TTC549 (cell line): ENCODE measurements around the gene RNF166.

Source experiments
- FAIRE-seq: peaks from 2 replicates; lab custom pipeline; 2012; peaks lifted over from hg19 to GRCh38; lab: Jason Lieb, UNC

Gene RNF166

GRCh38 chr16:88706965-88707826 lies 988 bp upstream of the RNF166 start:
- no peak for FAIRE-seq

GRCh38 chr16:88705801-88706228 lies 393 bp downstream of the RNF166 start:
- FAIRE-seq: no peak

- FAIRE-seq: no peak
Observed at GRCh38 chr16:88705076-88705684, 1.0 kb downstream of the RNF166 start.

GRCh38 chr16:88703486-88704309 lies 2.5 kb downstream of the RNF166 start:
- no peak for FAIRE-seq

- no peak for FAIRE-seq
Observed at GRCh38 chr16:88702371-88703210, 3.6 kb downstream of the RNF166 start.

GRCh38 chr16:88701581-88702370 lies 4.4 kb downstream of the RNF166 start:
- FAIRE-seq: no peak

- no peak for FAIRE-seq
Observed at GRCh38 chr16:88700636-88701482, 5.3 kb downstream of the RNF166 start.

GRCh38 chr16:88700322-88700635 lies 5.9 kb downstream of the RNF166 start:
- no peak for FAIRE-seq

GRCh38 chr16:88699180-88699579 lies 7.0 kb downstream of the RNF166 start:
- FAIRE-seq: no peak

- FAIRE-seq: no peak
Observed at GRCh38 chr16:88698646-88699045, 7.6 kb downstream of the RNF166 start.

- no peak for FAIRE-seq
Observed at GRCh38 chr16:88697831-88698615, 8.2 kb downstream of the RNF166 start.

GRCh38 chr16:88697116-88697830 lies 8.9 kb downstream of the RNF166 start:
- FAIRE-seq: no peak

- FAIRE-seq: no peak
Observed at GRCh38 chr16:88696441-88696840, 9.8 kb downstream of the RNF166 start.

- FAIRE-seq: no peak
Observed at GRCh38 chr16:88695753-88696152, 10.5 kb downstream of the RNF166 start.

GRCh38 chr16:88695218-88695617 lies 11.0 kb downstream of the RNF166 start:
- no peak for FAIRE-seq

GRCh38 chr16:88694221-88695087 lies 11.8 kb downstream of the RNF166 start:
- no peak for FAIRE-seq

- no peak for FAIRE-seq
Observed at GRCh38 chr16:88693420-88694177, 12.6 kb downstream of the RNF166 start.
